HG03558 (cell line): ENCODE measurements around the gene ALDH1L2.
"Not testable (repeated sequence)": the region's sequence is repeated elsewhere in the genome, so short reads cannot be mapped to it uniquely, and the experiment has no call there.

Source experiments
- ATAC-seq: cut with Tn5 transposase; IDR thresholded peaks from one replicate; pipeline ENCODE4 v1.9.1; 2021; ENCODE audit warnings: moderate number of reproducible peaks; ENCODE audit not compliant: unreplicated experiment; ENCODE audit errors: extremely low read depth

The ALDH1L2 gene

DNA sequence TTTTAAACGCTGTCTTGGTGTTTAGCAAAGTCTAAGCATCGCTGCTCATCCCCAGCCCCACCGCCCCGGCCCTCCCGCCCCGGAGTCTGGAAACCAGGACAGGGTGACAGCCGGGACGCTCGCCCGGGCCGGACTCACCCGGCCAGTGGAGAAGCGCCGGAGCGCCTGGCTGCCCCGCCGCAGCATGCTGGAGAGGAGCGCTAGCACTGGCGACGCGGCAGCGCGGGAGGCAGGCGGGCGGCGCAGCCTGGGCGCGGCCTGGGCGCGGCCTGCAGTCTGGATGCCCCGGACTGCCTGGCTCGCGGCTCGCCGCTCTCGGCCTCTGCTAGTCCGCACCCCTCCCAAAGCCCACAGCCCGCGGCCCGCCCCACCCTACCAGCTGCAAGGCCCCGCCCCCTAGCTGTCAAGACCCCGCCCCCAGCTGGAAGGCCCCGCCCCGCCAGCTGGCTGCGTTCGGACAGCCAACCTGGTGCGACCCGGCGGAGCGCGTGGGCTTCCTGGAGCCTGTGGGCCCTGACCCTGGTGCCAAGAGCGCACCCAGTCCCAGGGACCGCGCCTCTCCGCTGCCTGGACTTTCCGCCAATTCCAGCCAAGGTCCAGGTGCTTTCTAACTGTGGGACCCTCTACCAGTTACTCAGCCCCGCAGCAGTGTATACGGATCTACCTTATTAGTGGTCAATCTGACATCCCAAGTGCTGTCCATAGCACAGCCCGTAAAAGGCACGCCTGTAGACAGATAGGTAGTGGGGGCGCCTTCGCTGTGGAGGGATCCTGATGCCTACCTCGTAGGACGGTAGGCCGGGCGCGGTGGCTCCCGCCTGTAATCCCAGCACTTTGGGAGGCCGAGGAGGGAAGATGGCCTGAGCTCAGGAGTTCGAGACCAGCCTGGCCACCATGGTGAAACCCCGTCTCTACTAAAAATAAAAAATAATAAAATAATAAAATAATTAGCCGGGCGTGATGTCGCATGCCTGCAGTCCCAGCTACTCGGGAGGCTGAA, at the start of gene ALDH1L2:
TSS of gene ALDH1L2 (minus strand) at position 208 of the 1,000 bp plus-strand sequence. CDS start at position 186, 22 bp downstream.
- no peak for ATAC-seq

DNA sequence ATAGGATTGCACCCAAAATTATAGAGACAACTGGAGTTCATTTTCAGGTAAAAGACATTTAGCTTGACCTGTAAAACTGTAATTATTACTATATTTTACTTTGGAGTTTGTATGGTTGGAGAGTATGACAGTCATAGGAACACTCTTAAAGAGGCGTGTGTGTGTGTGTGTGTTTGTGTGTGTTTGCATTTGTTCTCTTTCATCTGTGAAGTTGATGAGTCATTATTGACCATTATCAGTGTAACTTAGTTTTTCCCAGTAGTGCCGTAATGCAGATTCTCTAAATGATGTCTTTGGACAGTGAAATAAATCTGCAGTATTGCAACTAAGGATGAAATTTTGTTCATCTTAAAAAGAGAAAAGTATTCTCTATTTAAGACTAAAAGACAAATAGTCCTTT, 36.3 kb upstream of the ALDH1L2 start:
- ATAC-seq, result no peak

DNA sequence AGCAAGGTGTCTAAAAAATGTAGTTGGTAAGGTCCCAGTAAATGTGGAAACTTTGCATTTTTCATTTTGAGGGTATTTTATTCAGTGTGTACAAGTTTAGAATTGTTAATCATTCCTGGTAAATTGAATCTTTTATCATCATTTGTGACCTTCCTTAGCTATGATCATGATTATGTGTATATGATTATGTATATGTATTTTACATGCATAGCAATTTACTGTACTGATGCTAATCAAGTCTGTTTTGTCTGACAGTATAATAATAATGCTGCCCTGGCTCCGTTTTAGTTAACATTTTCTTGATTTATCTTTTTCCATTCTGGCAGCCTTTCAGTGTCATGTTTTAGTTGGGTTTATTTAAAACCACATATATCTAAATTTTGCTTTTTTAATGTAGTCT, 32.7 kb upstream of the ALDH1L2 start:
- ATAC-seq, result no peak

- ATAC-seq, result no peak
These were observed 28.8 kb upstream of the ALDH1L2 start for GRCh38 chr12:105113094-105113493.

GRCh38 chr12:105110851-105111250, 26.6 kb upstream of the ALDH1L2 start:
- ATAC-seq, result no peak

DNA sequence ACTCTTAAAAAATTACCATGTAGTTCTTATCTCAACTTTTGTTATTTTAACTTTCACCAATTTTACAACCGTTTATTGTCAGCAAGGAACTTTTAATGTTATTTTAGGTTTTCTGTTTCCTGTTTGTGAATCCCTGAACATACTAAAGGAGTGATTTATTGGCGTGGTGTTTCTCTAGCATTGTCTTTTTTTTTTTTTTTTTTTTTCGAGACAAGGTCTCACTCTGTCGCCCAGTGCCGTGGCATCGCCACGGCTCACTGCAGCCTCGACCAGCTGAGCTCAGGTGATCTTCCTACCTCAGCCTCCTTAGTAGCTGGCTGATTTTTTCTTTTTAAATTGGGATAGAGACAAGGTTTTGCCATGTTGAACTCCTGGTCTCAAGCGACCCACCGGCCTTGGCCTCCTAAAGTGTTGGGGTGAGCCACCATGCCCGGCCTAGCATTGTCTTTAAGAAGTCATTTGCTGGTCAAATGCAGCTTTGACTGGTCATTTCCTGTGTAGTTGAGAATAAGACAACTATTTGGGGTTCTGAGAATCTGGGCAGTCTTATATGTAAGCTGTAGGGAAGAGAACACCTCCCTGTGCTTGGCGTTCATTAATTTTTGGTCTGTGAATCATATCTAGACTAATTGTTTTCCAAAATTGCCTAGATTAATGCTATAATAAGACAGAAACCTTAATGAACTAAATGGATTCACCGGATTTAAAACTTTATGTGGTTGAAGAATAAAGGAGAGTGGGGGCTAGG, 25.4 kb upstream of the ALDH1L2 start:
- no peak for ATAC-seq

GRCh38 chr12:105107494-105108371, 23.5 kb upstream of the ALDH1L2 start, which contains the start of gene WASHC4:
Gene WASHC4 (plus strand): TSS chr12:105107731. CDS start chr12:105107801, 70 bp downstream.
- peak; percentile 78 for ATAC-seq

GRCh38 chr12:105107171-105107493, 22.9 kb upstream of the ALDH1L2 start:
- ATAC-seq, result no peak

DNA sequence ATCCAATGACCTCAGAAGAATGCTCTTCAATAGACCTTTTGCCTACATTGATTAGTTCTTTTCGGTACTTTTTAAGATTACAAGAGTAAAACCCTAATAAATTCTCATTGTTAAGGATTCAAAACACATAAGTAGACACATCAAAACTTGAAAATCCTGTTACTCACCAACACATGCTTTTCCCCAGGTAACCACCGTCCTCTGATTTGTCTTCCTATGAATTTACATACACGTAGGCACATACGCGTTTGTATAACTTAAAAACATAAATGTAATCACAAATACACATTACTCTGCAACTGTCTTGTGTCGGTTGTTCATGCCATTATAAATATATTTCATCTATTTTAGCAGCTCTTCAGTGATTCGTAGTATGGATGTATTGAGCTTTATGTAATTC, 22.4 kb upstream of the ALDH1L2 start:
- ATAC-seq, result no peak

- no peak for ATAC-seq
These were observed 20.5 kb upstream of the ALDH1L2 start for GRCh38 chr12:105104762-105105161.

- ATAC-seq, result no peak
These were observed 18.4 kb upstream of the ALDH1L2 start for GRCh38 chr12:105102673-105103072.

DNA sequence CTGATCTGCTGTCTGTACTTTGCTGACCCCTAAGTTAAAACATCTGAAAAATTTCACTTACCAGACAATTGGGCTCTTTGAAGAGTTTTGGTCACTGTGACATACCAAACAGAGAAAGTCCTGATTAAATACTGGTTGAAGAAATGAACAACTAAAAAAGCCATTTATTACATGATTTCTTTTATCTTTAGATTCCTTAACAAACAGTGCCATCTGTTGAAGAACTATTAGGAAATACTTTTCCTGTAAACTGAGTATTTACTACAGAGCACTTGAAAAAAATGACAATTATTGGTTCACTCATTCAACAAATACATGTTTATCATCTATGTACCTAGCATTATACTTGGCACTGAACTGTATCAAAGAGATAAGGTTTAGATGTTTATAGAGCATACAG, 16.7 kb upstream of the ALDH1L2 start:
- no peak for ATAC-seq

GRCh38 chr12:105100207-105100985, 16.1 kb upstream of the ALDH1L2 start:
- ATAC-seq, result no peak

DNA sequence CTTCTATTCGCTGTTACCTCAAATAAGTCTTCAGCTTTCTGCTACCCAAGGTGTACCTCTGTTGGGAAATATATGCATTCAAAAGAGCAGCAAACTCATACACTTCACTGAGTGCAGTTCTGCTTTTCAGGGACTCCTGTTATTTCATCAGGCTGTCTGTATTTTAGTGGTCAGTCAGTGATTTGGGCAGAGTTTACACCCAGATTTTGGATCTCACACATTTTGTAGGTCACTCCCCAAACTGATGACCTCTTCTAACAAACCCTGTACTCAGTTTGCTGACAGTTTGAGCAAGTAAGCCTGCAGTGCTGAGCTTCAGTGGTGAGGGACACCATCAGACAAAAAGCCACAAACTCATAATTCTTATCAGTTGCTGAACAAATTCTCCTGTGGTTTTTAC, 15.1 kb upstream of the ALDH1L2 start:
- ATAC-seq, result no peak

GRCh38 chr12:105095338-105095737, 11.1 kb upstream of the ALDH1L2 start:
- not testable (repeated sequence) for ATAC-seq

DNA sequence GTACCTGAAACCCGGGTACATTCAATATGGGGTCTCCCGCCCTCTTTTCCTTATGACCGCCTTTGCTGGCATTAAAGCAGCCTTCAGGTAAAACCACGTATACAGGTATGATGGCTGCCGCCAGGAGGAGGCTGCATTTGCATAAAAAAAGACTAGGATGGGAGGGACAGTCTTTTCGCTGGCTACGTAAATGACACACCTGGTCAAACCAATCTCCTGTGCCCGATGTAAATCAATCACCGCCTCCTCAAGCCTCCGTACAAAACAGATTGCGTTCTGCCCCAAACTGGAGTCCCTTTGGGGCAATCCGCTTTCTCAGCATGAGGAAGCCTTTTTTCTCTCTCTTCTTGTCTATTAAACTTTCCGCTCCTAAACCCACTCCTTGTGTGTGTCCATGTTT, 8.1 kb upstream of the ALDH1L2 start:
- no peak for ATAC-seq

DNA sequence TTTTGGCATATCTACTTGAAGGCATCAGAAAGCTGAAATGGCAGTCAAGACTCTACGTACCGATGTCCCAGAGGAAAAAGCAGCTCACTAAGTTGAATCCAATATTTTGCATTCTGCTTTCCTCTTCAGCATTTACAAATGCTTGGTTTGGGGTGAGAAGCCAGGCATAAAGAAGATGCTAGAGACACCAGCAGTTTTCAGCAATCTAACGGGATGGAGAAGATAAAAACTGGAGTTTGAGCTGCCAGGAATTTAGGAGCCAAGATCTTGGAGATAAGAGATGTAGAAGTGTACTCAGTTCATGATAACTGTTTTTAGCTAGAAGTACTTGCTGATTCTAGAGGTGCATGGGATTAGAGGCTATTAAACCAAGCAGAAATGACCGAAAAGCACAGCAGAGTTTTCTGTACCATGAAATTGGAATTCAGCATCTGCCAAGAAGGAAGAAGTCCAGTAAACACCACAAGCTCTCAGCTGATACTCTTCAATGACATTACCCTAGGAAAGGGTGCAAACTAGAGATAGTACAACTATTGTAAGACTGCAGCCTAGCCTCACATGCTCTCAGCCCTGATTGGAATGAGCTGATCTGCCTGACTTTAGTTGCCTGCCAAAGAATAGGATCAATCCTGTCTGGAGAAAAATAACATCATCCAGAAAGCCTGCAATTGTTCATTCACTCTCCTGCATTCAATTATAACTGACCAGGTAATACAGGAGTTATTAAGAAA, 7.4 kb upstream of the ALDH1L2 start:
- ATAC-seq, result no peak

DNA sequence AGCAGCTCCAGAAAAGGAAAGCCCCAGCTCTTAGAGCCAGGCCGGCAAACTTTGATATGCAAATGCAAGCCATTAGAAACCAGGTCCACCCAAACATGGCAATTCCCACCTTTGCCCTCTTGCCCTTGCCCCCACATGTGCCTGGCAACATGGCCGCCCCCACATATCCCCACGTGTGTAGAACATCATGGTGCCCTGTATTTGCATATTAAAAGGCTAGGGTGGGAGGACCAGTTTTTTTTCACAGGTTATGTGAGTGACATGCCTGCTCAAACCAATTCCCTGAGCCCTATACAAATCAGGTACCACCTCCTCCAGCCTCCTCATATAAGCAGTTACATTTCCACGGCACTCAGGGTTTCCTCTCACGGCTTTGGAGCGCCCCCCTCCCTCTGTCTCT, 6.1 kb upstream of the ALDH1L2 start:
- ATAC-seq, result no peak

GRCh38 chr12:105089817-105090216, 5.6 kb upstream of the ALDH1L2 start:
- ATAC-seq, result no peak
